HEK293 (cell line): ENCODE results near the gene ACHE.

Experiments
- GLIS1 ChIP-seq: fragments of 450-650 bp; formaldehyde crosslinking; IDR thresholded peaks from 2 replicates; pipeline ENCODE4 v1.5.1; 2016; ENCODE audit warnings: missing biosample characterization, missing genetic modification characterization
- GLIS2 ChIP-seq: fragments of 450-650 bp; formaldehyde crosslinking; IDR thresholded peaks from 2 replicates; pipeline ENCODE4 v1.5.1; 2016; ENCODE audit warnings: missing biosample characterization, missing genetic modification characterization
- HOXA7 ChIP-seq: sonication (generic); formaldehyde crosslinking; IDR thresholded peaks from 2 replicates; pipeline ENCODE4 v1.8.1; 2022; ENCODE audit warnings: missing genetic modification reagents, borderline replicate concordance
- KLF1 ChIP-seq: fragments of 450-650 bp; formaldehyde crosslinking; IDR thresholded peaks from 2 replicates; pipeline ENCODE4 v1.5.1; 2016; ENCODE audit warnings: missing biosample characterization, missing genetic modification characterization
- RBAK ChIP-seq: fragments of 450-650 bp; formaldehyde crosslinking; IDR thresholded peaks from 2 replicates; pipeline ENCODE4 v1.5.1; 2016; ENCODE audit warnings: missing biosample characterization, missing genetic modification characterization
- SCRT2 ChIP-seq: fragments of 450-650 bp; formaldehyde crosslinking; IDR thresholded peaks from 2 replicates; pipeline ENCODE4 v1.5.1; 2016; ENCODE audit warnings: missing biosample characterization, missing genetic modification characterization
- SP3 ChIP-seq: fragments of 450-650 bp; formaldehyde crosslinking; IDR thresholded peaks from 2 replicates; pipeline ENCODE4 v1.5.1; 2016; ENCODE audit warnings: missing biosample characterization, missing genetic modification characterization
- ZBTB20 ChIP-seq: fragments of 450-650 bp; formaldehyde crosslinking; IDR thresholded peaks from 2 replicates; pipeline ENCODE4 v1.5.1; 2016; ENCODE audit warnings: missing biosample characterization, missing genetic modification characterization
- ZBTB49 ChIP-seq: fragments of 450-650 bp; formaldehyde crosslinking; IDR thresholded peaks from 2 replicates; pipeline ENCODE4 v1.5.1; 2016; ENCODE audit warnings: missing biosample characterization, missing genetic modification characterization, low read depth
- ZBTB7A ChIP-seq: fragments of 450-650 bp; formaldehyde crosslinking; IDR thresholded peaks from 2 replicates; pipeline ENCODE4 v1.5.1; 2016; ENCODE audit warnings: low read depth, missing biosample characterization, missing genetic modification characterization
- ZFHX2 ChIP-seq: fragments of 450-650 bp; formaldehyde crosslinking; conservative IDR thresholded peaks from 2 replicates; pipeline ENCODE4 v1.5.1; 2016; ENCODE audit warnings: missing biosample characterization, missing genetic modification characterization
- ZFP3 ChIP-seq: fragments of 450-650 bp; formaldehyde crosslinking; IDR thresholded peaks from 2 replicates; pipeline ENCODE4 v1.5.1; 2016; ENCODE audit warnings: low read depth, missing biosample characterization, missing genetic modification characterization
- ZFP41 ChIP-seq: fragments of 450-650 bp; formaldehyde crosslinking; IDR thresholded peaks from 2 replicates; pipeline ENCODE4 v1.5.1; 2016; ENCODE audit warnings: missing biosample characterization, missing genetic modification characterization, borderline replicate concordance
- ZNF366 ChIP-seq: fragments of 450-650 bp; formaldehyde crosslinking; conservative IDR thresholded peaks from 2 replicates; pipeline ENCODE4 v1.5.1; 2016; ENCODE audit warnings: missing biosample characterization, missing genetic modification characterization
- ZNF596 ChIP-seq: fragments of 450-650 bp; IDR thresholded peaks from 2 replicates; pipeline ENCODE4 v1.5.0; 2018; ENCODE audit warnings: missing biosample characterization, mild to moderate bottlenecking, missing genetic modification characterization, moderate library complexity
- ZNF707 ChIP-seq: fragments of 450-650 bp; formaldehyde crosslinking; IDR thresholded peaks from 2 replicates; pipeline ENCODE4 v1.5.1; 2016; ENCODE audit warnings: missing biosample characterization, missing genetic modification characterization
- ZNF747 ChIP-seq: fragments of 450-650 bp; formaldehyde crosslinking; IDR thresholded peaks from 2 replicates; pipeline ENCODE4 v1.5.1; 2016; ENCODE audit warnings: missing biosample characterization, missing genetic modification characterization
- ZNF76 ChIP-seq: fragments of 450-650 bp; formaldehyde crosslinking; IDR thresholded peaks from 2 replicates; pipeline ENCODE4; 2016; ENCODE audit warnings: low read depth, missing biosample characterization, missing genetic modification characterization, borderline replicate concordance
- TF ChIP-seq, protein P1 (sequence below): fragments of 450-650 bp; formaldehyde crosslinking; IDR thresholded peaks from 2 replicates; pipeline ENCODE4 v1.5.1; 2016; ENCODE audit warnings: missing biosample characterization, missing genetic modification characterization
- TF ChIP-seq, protein P2 (sequence below): fragments of 450-650 bp; formaldehyde crosslinking; IDR thresholded peaks from 2 replicates; pipeline ENCODE4 v1.5.1; 2016; ENCODE audit warnings: missing biosample characterization, missing genetic modification characterization
- TF ChIP-seq, protein P3 (sequence below): fragments of 450-650 bp; formaldehyde crosslinking; IDR thresholded peaks from 2 replicates; pipeline ENCODE4 v1.5.1; 2016; ENCODE audit warnings: missing biosample characterization, missing genetic modification characterization
- TF ChIP-seq, protein P4 (sequence below): fragments of 450-650 bp; formaldehyde crosslinking; IDR thresholded peaks from 2 replicates; pipeline ENCODE4 v1.5.1; 2016; ENCODE audit warnings: missing biosample characterization, missing genetic modification characterization, borderline replicate concordance

The ACHE gene

GRCh38 chr7:100895956-100896731, 456 bp upstream of the ACHE start (continued):
- TF ChIP-seq, protein P1, sequence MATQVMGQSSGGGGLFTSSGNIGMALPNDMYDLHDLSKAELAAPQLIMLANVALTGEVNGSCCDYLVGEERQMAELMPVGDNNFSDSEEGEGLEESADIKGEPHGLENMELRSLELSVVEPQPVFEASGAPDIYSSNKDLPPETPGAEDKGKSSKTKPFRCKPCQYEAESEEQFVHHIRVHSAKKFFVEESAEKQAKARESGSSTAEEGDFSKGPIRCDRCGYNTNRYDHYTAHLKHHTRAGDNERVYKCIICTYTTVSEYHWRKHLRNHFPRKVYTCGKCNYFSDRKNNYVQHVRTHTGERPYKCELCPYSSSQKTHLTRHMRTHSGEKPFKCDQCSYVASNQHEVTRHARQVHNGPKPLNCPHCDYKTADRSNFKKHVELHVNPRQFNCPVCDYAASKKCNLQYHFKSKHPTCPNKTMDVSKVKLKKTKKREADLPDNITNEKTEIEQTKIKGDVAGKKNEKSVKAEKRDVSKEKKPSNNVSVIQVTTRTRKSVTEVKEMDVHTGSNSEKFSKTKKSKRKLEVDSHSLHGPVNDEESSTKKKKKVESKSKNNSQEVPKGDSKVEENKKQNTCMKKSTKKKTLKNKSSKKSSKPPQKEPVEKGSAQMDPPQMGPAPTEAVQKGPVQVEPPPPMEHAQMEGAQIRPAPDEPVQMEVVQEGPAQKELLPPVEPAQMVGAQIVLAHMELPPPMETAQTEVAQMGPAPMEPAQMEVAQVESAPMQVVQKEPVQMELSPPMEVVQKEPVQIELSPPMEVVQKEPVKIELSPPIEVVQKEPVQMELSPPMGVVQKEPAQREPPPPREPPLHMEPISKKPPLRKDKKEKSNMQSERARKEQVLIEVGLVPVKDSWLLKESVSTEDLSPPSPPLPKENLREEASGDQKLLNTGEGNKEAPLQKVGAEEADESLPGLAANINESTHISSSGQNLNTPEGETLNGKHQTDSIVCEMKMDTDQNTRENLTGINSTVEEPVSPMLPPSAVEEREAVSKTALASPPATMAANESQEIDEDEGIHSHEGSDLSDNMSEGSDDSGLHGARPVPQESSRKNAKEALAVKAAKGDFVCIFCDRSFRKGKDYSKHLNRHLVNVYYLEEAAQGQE = peak; percentile 14; the same call in 1 of the 2 replicates
- TF ChIP-seq ZFP41 (tag by site-specific recombination) (0 out of 2 replicates have a peak, but pooled peaks have one; percentile 5), SCRT2 (tag by site-specific recombination) (peak; percentile 99), ZBTB49 (tag by site-specific recombination) (no peak), ZNF76 (peak; percentile 75), KLF1 (tag by site-specific recombination) (peak; percentile 34), RBAK (tag by site-specific recombination) (peak; percentile 24; the same call in 1 of the 2 replicates), ZNF707 (tag by site-specific recombination) (0 out of 2 replicates have a peak, but pooled peaks have one; percentile 55), HOXA7 (CRISPR knock-in tag) (no peak), ZFP3 (tag by site-specific recombination) (no peak), ZFHX2 (peak; percentile 76), ZBTB20 (tag by site-specific recombination) (peak; percentile 55; the same call in 1 of the 2 replicates), ZNF596 (tag by site-specific recombination) (peak; percentile 3; the same call in 1 of the 2 replicates), SP3 (tag by site-specific recombination) (peak; percentile 68), ZNF366 (tag by site-specific recombination) (peak; percentile 90), ZNF747 (tag by site-specific recombination) (no peak), ZBTB7A (tag by site-specific recombination) (peak; percentile 79), GLIS2 (tag by site-specific recombination) (peak; percentile 90), GLIS1 (tag by site-specific recombination) (peak; percentile 60)
- TF ChIP-seq, protein P2, sequence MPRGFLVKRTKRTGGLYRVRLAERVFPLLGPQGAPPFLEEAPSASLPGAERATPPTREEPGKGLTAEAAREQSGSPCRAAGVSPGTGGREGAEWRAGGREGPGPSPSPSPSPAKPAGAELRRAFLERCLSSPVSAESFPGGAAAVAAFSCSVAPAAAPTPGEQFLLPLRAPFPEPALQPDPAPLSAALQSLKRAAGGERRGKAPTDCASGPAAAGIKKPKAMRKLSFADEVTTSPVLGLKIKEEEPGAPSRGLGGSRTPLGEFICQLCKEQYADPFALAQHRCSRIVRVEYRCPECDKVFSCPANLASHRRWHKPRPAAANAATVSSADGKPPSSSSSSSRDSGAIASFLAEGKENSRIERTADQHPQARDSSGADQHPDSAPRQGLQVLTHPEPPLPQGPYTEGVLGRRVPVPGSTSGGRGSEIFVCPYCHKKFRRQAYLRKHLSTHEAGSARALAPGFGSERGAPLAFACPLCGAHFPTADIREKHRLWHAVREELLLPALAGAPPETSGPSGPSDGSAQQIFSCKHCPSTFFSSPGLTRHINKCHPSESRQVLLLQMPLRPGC (tag by site-specific recombination) = 0 out of 2 replicates have a peak, but pooled peaks have one; percentile 46
- TF ChIP-seq, protein P3, sequence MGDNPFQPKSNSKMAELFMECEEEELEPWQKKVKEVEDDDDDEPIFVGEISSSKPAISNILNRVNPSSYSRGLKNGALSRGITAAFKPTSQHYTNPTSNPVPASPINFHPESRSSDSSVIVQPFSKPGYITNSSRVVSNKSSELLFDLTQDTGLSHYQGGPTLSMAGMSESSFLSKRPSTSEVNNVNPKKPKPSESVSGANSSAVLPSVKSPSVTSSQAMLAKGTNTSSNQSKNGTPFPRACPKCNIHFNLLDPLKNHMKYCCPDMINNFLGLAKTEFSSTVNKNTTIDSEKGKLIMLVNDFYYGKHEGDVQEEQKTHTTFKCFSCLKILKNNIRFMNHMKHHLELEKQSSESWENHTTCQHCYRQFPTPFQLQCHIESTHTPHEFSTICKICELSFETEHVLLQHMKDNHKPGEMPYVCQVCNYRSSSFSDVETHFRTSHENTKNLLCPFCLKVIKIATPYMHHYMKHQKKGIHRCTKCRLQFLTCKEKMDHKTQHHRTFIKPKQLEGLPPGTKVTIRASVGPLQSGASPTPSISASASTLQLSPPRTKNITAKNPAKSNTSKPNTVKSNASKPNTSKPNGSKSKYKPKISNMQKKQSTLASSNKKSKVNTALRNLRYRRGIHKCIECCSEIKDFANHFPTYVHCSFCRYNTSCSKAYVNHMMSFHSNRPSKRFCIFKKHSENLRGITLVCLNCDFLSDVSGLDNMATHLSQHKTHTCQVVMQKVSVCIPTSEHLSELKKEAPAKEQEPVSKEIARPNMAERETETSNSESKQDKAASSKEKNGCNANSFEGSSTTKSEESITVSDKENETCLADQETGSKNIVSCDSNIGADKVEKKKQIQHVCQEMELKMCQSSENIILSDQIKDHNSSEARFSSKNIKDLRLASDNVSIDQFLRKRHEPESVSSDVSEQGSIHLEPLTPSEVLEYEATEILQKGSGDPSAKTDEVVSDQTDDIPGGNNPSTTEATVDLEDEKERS (tag by site-specific recombination) = 0 out of 2 replicates have a peak, but pooled peaks have one; percentile 7
- TF ChIP-seq, protein P4, sequence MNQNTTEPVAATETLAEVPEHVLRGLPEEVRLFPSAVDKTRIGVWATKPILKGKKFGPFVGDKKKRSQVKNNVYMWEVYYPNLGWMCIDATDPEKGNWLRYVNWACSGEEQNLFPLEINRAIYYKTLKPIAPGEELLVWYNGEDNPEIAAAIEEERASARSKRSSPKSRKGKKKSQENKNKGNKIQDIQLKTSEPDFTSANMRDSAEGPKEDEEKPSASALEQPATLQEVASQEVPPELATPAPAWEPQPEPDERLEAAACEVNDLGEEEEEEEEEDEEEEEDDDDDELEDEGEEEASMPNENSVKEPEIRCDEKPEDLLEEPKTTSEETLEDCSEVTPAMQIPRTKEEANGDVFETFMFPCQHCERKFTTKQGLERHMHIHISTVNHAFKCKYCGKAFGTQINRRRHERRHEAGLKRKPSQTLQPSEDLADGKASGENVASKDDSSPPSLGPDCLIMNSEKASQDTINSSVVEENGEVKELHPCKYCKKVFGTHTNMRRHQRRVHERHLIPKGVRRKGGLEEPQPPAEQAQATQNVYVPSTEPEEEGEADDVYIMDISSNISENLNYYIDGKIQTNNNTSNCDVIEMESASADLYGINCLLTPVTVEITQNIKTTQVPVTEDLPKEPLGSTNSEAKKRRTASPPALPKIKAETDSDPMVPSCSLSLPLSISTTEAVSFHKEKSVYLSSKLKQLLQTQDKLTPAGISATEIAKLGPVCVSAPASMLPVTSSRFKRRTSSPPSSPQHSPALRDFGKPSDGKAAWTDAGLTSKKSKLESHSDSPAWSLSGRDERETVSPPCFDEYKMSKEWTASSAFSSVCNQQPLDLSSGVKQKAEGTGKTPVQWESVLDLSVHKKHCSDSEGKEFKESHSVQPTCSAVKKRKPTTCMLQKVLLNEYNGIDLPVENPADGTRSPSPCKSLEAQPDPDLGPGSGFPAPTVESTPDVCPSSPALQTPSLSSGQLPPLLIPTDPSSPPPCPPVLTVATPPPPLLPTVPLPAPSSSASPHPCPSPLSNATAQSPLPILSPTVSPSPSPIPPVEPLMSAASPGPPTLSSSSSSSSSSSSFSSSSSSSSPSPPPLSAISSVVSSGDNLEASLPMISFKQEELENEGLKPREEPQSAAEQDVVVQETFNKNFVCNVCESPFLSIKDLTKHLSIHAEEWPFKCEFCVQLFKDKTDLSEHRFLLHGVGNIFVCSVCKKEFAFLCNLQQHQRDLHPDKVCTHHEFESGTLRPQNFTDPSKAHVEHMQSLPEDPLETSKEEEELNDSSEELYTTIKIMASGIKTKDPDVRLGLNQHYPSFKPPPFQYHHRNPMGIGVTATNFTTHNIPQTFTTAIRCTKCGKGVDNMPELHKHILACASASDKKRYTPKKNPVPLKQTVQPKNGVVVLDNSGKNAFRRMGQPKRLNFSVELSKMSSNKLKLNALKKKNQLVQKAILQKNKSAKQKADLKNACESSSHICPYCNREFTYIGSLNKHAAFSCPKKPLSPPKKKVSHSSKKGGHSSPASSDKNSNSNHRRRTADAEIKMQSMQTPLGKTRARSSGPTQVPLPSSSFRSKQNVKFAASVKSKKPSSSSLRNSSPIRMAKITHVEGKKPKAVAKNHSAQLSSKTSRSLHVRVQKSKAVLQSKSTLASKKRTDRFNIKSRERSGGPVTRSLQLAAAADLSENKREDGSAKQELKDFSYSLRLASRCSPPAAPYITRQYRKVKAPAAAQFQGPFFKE (tag by site-specific recombination) = 0 out of 2 replicates have a peak, but pooled peaks have one; percentile 75
